Measurements from ENCODE around the gene CACNA2D4. TPM values are rescaled to one million over a fixed set of nuclear protein-coding genes. Genes with fewer than 3 reads are reported as not detected.
"Not testable (repeated sequence)": the region's sequence is repeated elsewhere in the genome, so short reads cannot be mapped to it uniquely, and the experiment has no call there.

The CACNA2D4 gene
- 2.7 and 3.6 TPM in 2 replicates for total RNA-seq (2014; rRNA removed; shearing (Covaris generic))

GRCh38 chr12:1918081-1918883 is at the start of gene CACNA2D4:
TSS of gene CACNA2D4 (minus strand) at chr12:1918652. CDS start at chr12:1918473, 179 bp downstream.
- no peaks in the 10 kb centered on the region; the same call in 1 of the 2 replicates for H3K9me3 ChIP-seq (replicated peaks)
- peaks cover 41% of the 10 kb centered on the region for H3K4me1 ChIP-seq
- H3K4me3 ChIP-seq: peak within 1 kb of the TSS; percentile 53
- no peaks in the 10 kb centered on the region for H3K27me3 ChIP-seq
- no peaks in the 10 kb centered on the region for H3K36me3 ChIP-seq
- DNase-seq: peak; percentile 94 to 96
- H3K27ac ChIP-seq: peak within 1 kb of the TSS; percentile 56

GRCh38 chr12:1966561-1967226 is 48.2 kb upstream of the CACNA2D4 start:
- H3K27me3 ChIP-seq: no peaks in the 10 kb centered on the region
- no peak overlapping the region for H3K4me3 ChIP-seq
- H3K4me1 ChIP-seq: peaks cover 2% of the 10 kb centered on the region; the same call in 1 of the 2 replicates
- 0 out of 2 replicates have a peak, but pooled peaks cover 6% of the 10 kb centered on the region for H3K36me3 ChIP-seq
- no peak overlapping the region for H3K27ac ChIP-seq
- DNase-seq: no peak
- no peaks in the 10 kb centered on the region for H3K9me3 ChIP-seq (replicated peaks)

- H3K36me3 ChIP-seq: 0 out of 2 replicates have a peak, but pooled peaks cover 6% of the 10 kb centered on the region
- no peaks in the 10 kb centered on the region for H3K9me3 ChIP-seq (replicated peaks)
- H3K27ac ChIP-seq: no peak overlapping the region
- DNase-seq: no peak
- H3K4me1 ChIP-seq: no peaks in the 10 kb centered on the region
- H3K4me3 ChIP-seq: no peak overlapping the region
- no peaks in the 10 kb centered on the region for H3K27me3 ChIP-seq
These were observed 47.5 kb upstream of the CACNA2D4 start for GRCh38 chr12:1965916-1966315.

GRCh38 chr12:1962051-1963020 is 43.9 kb upstream of the CACNA2D4 start:
- no peak overlapping the region for H3K4me3 ChIP-seq
- 0 out of 2 replicates have a peak, but pooled peaks cover 10% of the 10 kb centered on the region for H3K36me3 ChIP-seq
- no peaks in the 10 kb centered on the region for H3K4me1 ChIP-seq
- no peaks in the 10 kb centered on the region for H3K9me3 ChIP-seq (replicated peaks)
- DNase-seq: no peak
- H3K27ac ChIP-seq: no peak overlapping the region
- H3K27me3 ChIP-seq: no peaks in the 10 kb centered on the region

- Histone ChIP-seq H3K9me3 (replicated peaks) (0 out of 2 replicates have a peak, but pooled peaks cover 4% of the 10 kb centered on the region), H3K4me3 (no peak overlapping the region), H3K36me3 (peaks cover 4% of the 10 kb centered on the region; the same call in 1 of the 2 replicates), H3K27ac (no peak overlapping the region), H3K27me3 (no peaks in the 10 kb centered on the region), H3K4me1 (no peaks in the 10 kb centered on the region)
- no peak for DNase-seq
These were observed 38.3 kb upstream of the CACNA2D4 start for GRCh38 chr12:1956716-1957115.

GRCh38 chr12:1949771-1950470 is 31.5 kb upstream of the CACNA2D4 start:
- Histone ChIP-seq H3K27ac (no peak overlapping the region), H3K4me1 (no peaks in the 10 kb centered on the region), H3K36me3 (peaks cover 12% of the 10 kb centered on the region), H3K4me3 (no peak overlapping the region), H3K27me3 (no peaks in the 10 kb centered on the region), H3K9me3 (replicated peaks) (peaks cover 6% of the 10 kb centered on the region)
- DNase-seq: no peak

- Histone ChIP-seq H3K27ac (no peak overlapping the region), H3K36me3 (peaks cover 12% of the 10 kb centered on the region)
These were observed 30.4 kb upstream of the CACNA2D4 start for GRCh38 chr12:1948883-1949282.

GRCh38 chr12:1947081-1947480 is 28.6 kb upstream of the CACNA2D4 start:
- no peak for DNase-seq
- Histone ChIP-seq H3K27me3 (no peaks in the 10 kb centered on the region), H3K4me1 (no peaks in the 10 kb centered on the region), H3K9me3 (replicated peaks) (peaks cover 6% of the 10 kb centered on the region), H3K4me3 (no peak overlapping the region), H3K27ac (no peak overlapping the region), H3K36me3 (peaks cover 12% of the 10 kb centered on the region)

More at GRCh38 chr12:1948883-1949282, 30.4 kb upstream of the CACNA2D4 start:
- no peaks in the 10 kb centered on the region for H3K4me1 ChIP-seq
- peaks cover 6% of the 10 kb centered on the region for H3K9me3 ChIP-seq (replicated peaks)
- no peaks in the 10 kb centered on the region for H3K27me3 ChIP-seq
- DNase-seq: no peak
- no peak overlapping the region for H3K4me3 ChIP-seq

GRCh38 chr12:1946296-1946695 is 27.8 kb upstream of the CACNA2D4 start:
- Histone ChIP-seq H3K4me3 (no peak overlapping the region), H3K4me1 (no peaks in the 10 kb centered on the region), H3K9me3 (replicated peaks) (peaks cover 6% of the 10 kb centered on the region), H3K27ac (no peak overlapping the region), H3K27me3 (no peaks in the 10 kb centered on the region), H3K36me3 (peaks cover 12% of the 10 kb centered on the region)
- DNase-seq: no peak

GRCh38 chr12:1945502-1945901 is 27.1 kb upstream of the CACNA2D4 start:
- not testable (repeated sequence) for H3K27ac ChIP-seq; H3K27me3 ChIP-seq; H3K4me1 ChIP-seq; H3K9me3 ChIP-seq (replicated peaks); H3K4me3 ChIP-seq; DNase-seq
- peaks cover 12% of the 10 kb centered on the region for H3K36me3 ChIP-seq

GRCh38 chr12:1939801-1940607 is 21.6 kb upstream of the CACNA2D4 start:
- DNase-seq: peak; percentile 73 to 85

GRCh38 chr12:1939331-1939730 is 20.9 kb upstream of the CACNA2D4 start:
- DNase-seq: no peak

More at GRCh38 chr12:1939801-1940607, 21.6 kb upstream of the CACNA2D4 start:
- no peaks in the 10 kb centered on the region; the same call in 1 of the 2 replicates for H3K36me3 ChIP-seq
- H3K27ac ChIP-seq: no peak overlapping the region
- no peaks in the 10 kb centered on the region for H3K27me3 ChIP-seq
- H3K9me3 ChIP-seq (replicated peaks): no peaks in the 10 kb centered on the region; the same call in 1 of the 2 replicates
- H3K4me3 ChIP-seq: no peak overlapping the region
- no peaks in the 10 kb centered on the region for H3K4me1 ChIP-seq

More at GRCh38 chr12:1939331-1939730, 20.9 kb upstream of the CACNA2D4 start:
- Histone ChIP-seq H3K36me3 (no peaks in the 10 kb centered on the region), H3K9me3 (replicated peaks) (no peaks in the 10 kb centered on the region), H3K4me3 (no peak overlapping the region), H3K27me3 (no peaks in the 10 kb centered on the region), H3K4me1 (peaks cover 2% of the 10 kb centered on the region; the same call in 1 of the 2 replicates), H3K27ac (no peak overlapping the region)

Measured in SJCRH30 (cell line).